Right atrium auricular region (tissue), 2 donors: ENCODE results near the gene MLC1. TPM values are rescaled to one million over a fixed set of nuclear protein-coding genes. Genes with fewer than 3 reads are reported as not detected.

Experiments
- DNase-seq: peaks from one replicate; pipeline ENCODE4 v3.0.0-alpha.2; 2019; ENCODE audit warnings: low spot score
- H3K27ac ChIP-seq, 2 donors: fragments of 200-600 bp; sonication (generic); 1 replicate in 1 of 2; 2 replicates in 1 of 2; pipeline ENCODE4 v1.5.1; 2016 to 2019
- H3K27me3 ChIP-seq, 2 donors: fragments of 200-600 bp; sonication (generic); one replicate each; pipeline versions ENCODE4 v1.5.1 to v1.6.0; 2017 to 2019
- H3K36me3 ChIP-seq: fragments of 200-600 bp; sonication (generic); one replicate; pipeline ENCODE4 v1.5.1; 2016
- H3K4me1 ChIP-seq, 2 donors: fragments of 200-600 bp; sonication (generic); one replicate each; pipeline versions ENCODE4 v1.5.1 to v1.6.0; 2017 to 2019
- H3K4me3 ChIP-seq, 2 donors: fragments of 200-600 bp; sonication (generic); 1 replicate in 1 of 2; 2 replicates in 1 of 2; pipeline ENCODE4 v1.5.1; 2017 to 2019; ENCODE audit warnings: mild to moderate bottlenecking in 1 of 2, moderate library complexity in 1 of 2
- H3K9me3 ChIP-seq, 2 donors: fragments of 200-600 bp; sonication (generic); one replicate each; pipeline ENCODE4 v1.5.1; 2019
- total RNA-seq, 2 donors: library from RNA; depleted of rRNA; stranded (reverse); fragments of >200 nt; gene quantifications; one replicate each; pipeline ENCODE4 v1.1.0, GENCODE V29; 2016
- TF ChIP-seq, protein P1 (sequence below), 2 donors: fragments of 200-600 bp; sonication (generic); IDR thresholded peaks; one replicate each; pipeline ENCODE4 v1.5.1; 2019; ENCODE audit warnings: antibody characterized with exemption in 2 of 2

The MLC1 gene
- total RNA-seq, 2 donors from 2014 or later: 0.71 TPM; not detected in 1

DNA sequence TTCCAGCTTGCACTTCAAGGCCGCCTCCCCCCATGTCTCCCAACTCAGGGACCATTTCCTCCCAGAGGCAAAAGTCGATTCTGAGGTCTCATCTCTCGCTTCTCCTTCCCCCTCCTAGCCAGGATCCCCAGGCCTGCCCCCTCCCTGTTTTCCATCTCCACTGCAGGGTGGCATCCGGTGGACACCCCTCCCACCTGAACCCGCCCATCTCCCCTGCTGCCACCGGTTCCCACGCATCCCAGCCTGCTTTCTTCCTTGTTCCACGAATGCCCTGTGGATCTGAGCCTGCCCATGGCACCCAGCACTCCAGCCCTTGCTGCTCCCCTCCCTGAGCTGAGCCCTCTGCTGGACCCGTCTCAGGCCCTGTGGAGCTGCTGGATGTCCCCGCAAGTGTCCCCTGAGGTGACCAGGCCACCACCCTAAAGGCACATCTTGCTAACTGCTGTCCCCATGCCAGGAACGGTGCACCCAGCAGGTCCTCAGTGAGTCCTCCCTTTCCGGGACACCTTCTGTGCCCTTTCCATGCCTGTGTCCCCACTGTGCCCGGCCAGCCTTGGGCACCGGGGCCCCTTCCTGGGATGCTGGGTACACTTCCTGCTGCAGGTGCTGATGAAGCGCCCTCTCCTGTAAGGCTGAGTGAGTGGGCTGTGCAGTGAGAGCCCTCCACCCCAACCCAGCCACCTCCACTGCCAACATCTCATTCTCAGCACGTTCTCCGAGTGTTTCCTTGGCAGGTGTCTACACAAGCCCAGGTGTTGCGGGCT lies 73.6 kb downstream of the MLC1 start:
- DNase-seq: no peak
- Histone ChIP-seq H3K4me3 (no peak overlapping the region), H3K9me3 (no peaks in the 10 kb centered on the region), H3K27ac (no peak overlapping the region), H3K27me3 (peaks cover 7 to 44% of the 10 kb centered on the region in 2 donors), H3K4me1 (peaks cover 0 to 19% of the 10 kb centered on the region in 2 donors), H3K36me3 (no peaks in the 10 kb centered on the region)
- TF ChIP-seq, protein P1, sequence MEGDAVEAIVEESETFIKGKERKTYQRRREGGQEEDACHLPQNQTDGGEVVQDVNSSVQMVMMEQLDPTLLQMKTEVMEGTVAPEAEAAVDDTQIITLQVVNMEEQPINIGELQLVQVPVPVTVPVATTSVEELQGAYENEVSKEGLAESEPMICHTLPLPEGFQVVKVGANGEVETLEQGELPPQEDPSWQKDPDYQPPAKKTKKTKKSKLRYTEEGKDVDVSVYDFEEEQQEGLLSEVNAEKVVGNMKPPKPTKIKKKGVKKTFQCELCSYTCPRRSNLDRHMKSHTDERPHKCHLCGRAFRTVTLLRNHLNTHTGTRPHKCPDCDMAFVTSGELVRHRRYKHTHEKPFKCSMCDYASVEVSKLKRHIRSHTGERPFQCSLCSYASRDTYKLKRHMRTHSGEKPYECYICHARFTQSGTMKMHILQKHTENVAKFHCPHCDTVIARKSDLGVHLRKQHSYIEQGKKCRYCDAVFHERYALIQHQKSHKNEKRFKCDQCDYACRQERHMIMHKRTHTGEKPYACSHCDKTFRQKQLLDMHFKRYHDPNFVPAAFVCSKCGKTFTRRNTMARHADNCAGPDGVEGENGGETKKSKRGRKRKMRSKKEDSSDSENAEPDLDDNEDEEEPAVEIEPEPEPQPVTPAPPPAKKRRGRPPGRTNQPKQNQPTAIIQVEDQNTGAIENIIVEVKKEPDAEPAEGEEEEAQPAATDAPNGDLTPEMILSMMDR (IDR thresholded peaks at IDR 0.05): no peak

DNA sequence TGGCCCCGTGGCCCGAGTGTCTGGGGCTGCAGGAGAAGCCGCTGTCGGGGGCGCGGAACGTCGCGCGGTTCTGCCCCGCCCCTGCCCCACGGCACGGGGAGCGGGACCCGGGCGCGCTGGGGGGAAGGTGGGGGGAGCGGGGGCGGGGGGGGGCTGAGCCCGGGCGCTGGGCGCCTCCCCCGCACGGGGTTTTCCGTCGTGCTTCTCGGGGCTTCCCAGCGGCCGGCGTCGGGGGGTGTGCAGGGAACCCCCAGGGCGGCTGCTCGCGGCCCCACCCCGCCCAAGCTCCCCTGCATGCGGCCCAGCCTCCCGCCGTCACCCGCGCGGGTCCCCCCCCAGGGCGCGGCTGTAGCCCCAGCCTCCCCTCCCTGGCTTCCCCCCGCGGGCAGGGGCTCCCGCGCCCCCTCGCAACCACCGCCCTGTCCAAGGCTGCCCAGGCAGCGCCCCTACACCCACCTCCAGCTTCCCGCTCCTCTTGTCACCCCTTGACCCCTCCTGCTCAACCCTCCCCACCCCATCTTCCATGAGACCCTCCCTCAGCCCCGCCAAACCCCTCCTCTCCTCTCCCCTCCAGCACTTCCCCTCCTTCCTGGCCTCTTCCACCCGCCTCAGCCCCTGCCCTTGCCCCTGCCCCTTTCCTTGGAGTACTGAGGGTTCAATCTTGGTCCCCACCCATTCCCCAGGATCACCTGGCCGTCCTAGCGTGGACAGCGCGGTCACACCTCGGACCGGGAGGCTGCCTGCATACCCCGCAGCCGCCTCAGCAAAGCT lies 74.4 kb downstream of the MLC1 start:
- TF ChIP-seq, protein P1 (IDR thresholded peaks at IDR 0.05): no peak
- peaks cover 0 to 19% of the 10 kb centered on the region in 2 donors for H3K4me1 ChIP-seq
- DNase-seq: no peak
- no peak overlapping the region for H3K4me3 ChIP-seq
- no peak overlapping the region for H3K27ac ChIP-seq
- no peaks in the 10 kb centered on the region for H3K36me3 ChIP-seq
- H3K9me3 ChIP-seq: no peaks in the 10 kb centered on the region
- H3K27me3 ChIP-seq: peaks cover 7 to 44% of the 10 kb centered on the region in 2 donors

DNA sequence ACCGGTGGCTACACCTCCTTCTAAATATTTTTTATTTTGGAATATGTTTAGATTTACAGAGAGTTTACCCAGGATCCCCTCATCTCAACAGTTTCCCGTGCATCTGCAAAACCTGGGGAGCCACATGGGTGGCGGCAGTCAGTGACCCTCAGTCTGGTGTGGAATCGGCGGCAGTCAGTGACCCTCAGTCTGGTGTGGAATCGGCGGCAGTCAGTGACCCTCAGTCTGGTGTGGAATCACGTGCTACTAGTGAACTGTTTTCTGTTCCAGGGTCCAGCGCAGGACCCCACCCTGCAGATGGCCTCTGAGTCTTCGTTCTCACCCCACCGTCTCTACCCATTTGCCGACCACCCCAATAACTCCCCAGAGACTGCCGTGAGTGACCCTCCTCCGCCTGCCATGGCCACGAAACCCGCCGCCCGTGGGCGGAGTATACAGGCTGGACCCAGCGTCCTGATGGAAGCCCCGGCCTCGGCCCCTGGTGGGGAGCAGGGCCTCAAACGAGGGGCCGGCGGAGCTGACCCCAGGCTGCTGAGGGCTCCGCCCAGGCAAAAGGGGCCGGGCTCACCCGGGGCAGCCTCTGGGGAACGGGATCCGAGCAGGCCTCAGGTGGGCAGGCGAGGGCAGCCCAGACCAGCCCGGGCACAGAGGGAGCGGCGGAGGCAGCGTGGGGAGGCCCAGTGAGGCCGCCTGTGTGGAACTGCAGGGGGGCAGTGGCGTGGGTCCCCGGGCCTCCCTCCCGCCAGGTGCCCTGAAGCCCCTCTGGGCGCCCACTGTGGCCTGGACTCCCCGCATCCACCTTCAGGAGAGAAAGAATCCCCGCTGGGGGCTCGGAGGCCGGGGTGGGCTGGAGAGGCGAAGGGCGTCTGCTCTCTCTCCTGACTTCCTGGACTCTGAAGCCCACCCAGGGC lies 75.2 kb downstream of the MLC1 start:
- Histone ChIP-seq H3K4me1 (peaks cover 0 to 19% of the 10 kb centered on the region in 2 donors), H3K27ac (no peak overlapping the region), H3K36me3 (no peaks in the 10 kb centered on the region), H3K9me3 (no peaks in the 10 kb centered on the region), H3K27me3 (peaks cover 7 to 42% of the 10 kb centered on the region in 2 donors), H3K4me3 (no peak overlapping the region)
- DNase-seq: no peak
- TF ChIP-seq, protein P1 (IDR thresholded peaks at IDR 0.05): no peak

Other genes with a start within 250 kb of the MLC1 start
- gene ZBED4, start 231.6 kb downstream of the MLC1 start, total RNA-seq: 1 to 10 TPM; 3.7 to 6.6 TPM
- gene ALG12, start 167.0 kb downstream of the MLC1 start, total RNA-seq: 10 to 100 TPM; 19.7 to 19.8 TPM
- 10 to 100 TPM; 16.1 to 28.5 TPM for gene CRELD2, start 166.8 kb downstream of the MLC1 start, total RNA-seq
- gene PIM3, start 124.7 kb downstream of the MLC1 start, total RNA-seq: 10 to 100 TPM; 64.5 to 66.9 TPM
- not detected for gene IL17REL, start 72.7 kb downstream of the MLC1 start, total RNA-seq
- gene TTLL8, start 27.1 kb downstream of the MLC1 start, total RNA-seq: not detected
- gene MOV10L1, start 4.6 kb upstream of the MLC1 start, total RNA-seq: 1 to 10 TPM in 1 of 2 donors, under 1 TPM in 1; 0.43 to 1.1 TPM
- gene PANX2, start 85.3 kb upstream of the MLC1 start, total RNA-seq: 1 to 10 TPM in 1 of 2 donors, under 1 TPM in 1; 0.67 to 1.7 TPM
- 10 to 100 TPM; 12.3 to 20.0 TPM for gene TRABD, start 100.5 kb upstream of the MLC1 start, total RNA-seq
- 10 to 100 TPM; 18.0 to 20.0 TPM for gene SELENOO, start 115.6 kb upstream of the MLC1 start, total RNA-seq
- gene TUBGCP6, start 159.6 kb upstream of the MLC1 start, total RNA-seq: 10 to 100 TPM; 19.5 to 22.1 TPM
- gene HDAC10, start 165.8 kb upstream of the MLC1 start, total RNA-seq: 1 to 10 TPM; 6.7 to 9.1 TPM
- 10 to 100 TPM in 1 of 2 donors, 1 to 10 TPM in 1; 5.0 to 13.0 TPM for gene MAPK12, start 176.3 kb upstream of the MLC1 start, total RNA-seq
- gene MAPK11, start 185.0 kb upstream of the MLC1 start, total RNA-seq: 1 to 10 TPM; 3.7 to 4.0 TPM
- 10 to 100 TPM; 60.3 to 92.8 TPM for gene PLXNB2, start 222.2 kb upstream of the MLC1 start, total RNA-seq
- 1 to 10 TPM in 1 of 2 donors, under 1 TPM in 1; 0.85 to 1.0 TPM for gene DENND6B, start 241.6 kb upstream of the MLC1 start, total RNA-seq